Measurements from ENCODE around the gene ZNF2.
A peak's percentile ranks its signal among the peaks of the same experiment; 100 is the strongest.

Gene ZNF2

GRCh38 chr2:95220449-95220848 lies 54.8 kb downstream of the ZNF2 start:
- no peak for DNase-seq (ENCODE audit: low spot score)
- in situ Hi-C loops (cut with MboI; ENCODE audit: low sequenced_read_pairs, unreplicated experiment): no loop called here
- TF ChIP-seq, protein P1, sequence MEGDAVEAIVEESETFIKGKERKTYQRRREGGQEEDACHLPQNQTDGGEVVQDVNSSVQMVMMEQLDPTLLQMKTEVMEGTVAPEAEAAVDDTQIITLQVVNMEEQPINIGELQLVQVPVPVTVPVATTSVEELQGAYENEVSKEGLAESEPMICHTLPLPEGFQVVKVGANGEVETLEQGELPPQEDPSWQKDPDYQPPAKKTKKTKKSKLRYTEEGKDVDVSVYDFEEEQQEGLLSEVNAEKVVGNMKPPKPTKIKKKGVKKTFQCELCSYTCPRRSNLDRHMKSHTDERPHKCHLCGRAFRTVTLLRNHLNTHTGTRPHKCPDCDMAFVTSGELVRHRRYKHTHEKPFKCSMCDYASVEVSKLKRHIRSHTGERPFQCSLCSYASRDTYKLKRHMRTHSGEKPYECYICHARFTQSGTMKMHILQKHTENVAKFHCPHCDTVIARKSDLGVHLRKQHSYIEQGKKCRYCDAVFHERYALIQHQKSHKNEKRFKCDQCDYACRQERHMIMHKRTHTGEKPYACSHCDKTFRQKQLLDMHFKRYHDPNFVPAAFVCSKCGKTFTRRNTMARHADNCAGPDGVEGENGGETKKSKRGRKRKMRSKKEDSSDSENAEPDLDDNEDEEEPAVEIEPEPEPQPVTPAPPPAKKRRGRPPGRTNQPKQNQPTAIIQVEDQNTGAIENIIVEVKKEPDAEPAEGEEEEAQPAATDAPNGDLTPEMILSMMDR (IDR thresholded peaks at IDR 0.05; ENCODE audit: borderline replicate concordance, control extremely low read depth, extremely low read depth, insufficient read depth, missing control alignments): no peak

- in situ Hi-C loops (cut with MboI; ENCODE audit: low sequenced_read_pairs, unreplicated experiment): no loop called here
- TF ChIP-seq, protein P1 (IDR thresholded peaks at IDR 0.05; ENCODE audit: borderline replicate concordance, control extremely low read depth, extremely low read depth, insufficient read depth, missing control alignments): no peak
- DNase-seq (ENCODE audit: low spot score): no peak
Observed at GRCh38 chr2:95225658-95226057, 60.0 kb downstream of the ZNF2 start.

- peak; percentile 57 for DNase-seq (ENCODE audit: low spot score)
- in situ Hi-C loops (cut with MboI; ENCODE audit: low sequenced_read_pairs, unreplicated experiment): no loop called here
- TF ChIP-seq, protein P1 (IDR thresholded peaks at IDR 0.05; ENCODE audit: borderline replicate concordance, control extremely low read depth, extremely low read depth, insufficient read depth, missing control alignments): peak; percentile 42
Observed at GRCh38 chr2:95231723-95232122, 66.1 kb downstream of the ZNF2 start.

GRCh38 chr2:95232232-95232631 lies 66.6 kb downstream of the ZNF2 start:
- TF ChIP-seq, protein P1 (IDR thresholded peaks at IDR 0.05; ENCODE audit: borderline replicate concordance, control extremely low read depth, extremely low read depth, insufficient read depth, missing control alignments): no peak
- in situ Hi-C loops (cut with MboI; ENCODE audit: low sequenced_read_pairs, unreplicated experiment): no loop called here
- no peak for DNase-seq (ENCODE audit: low spot score)
